Right atrium auricular region (tissue), 2 donors: ENCODE measurements around the gene SCUBE2. TPM values are rescaled to one million over a fixed set of nuclear protein-coding genes. Genes with fewer than 3 reads are reported as not detected.
"Not testable (repeated sequence)": the region's sequence is repeated elsewhere in the genome, so short reads cannot be mapped to it uniquely, and the experiment has no call there.

Source experiments
- DNase-seq: peaks from one replicate; pipeline ENCODE4 v3.0.0-alpha.2; 2019; ENCODE audit warnings: low spot score
- H3K27ac ChIP-seq, 2 donors: fragments of 200-600 bp; sonication (generic); 1 replicate in 1 of 2; 2 replicates in 1 of 2; pipeline ENCODE4 v1.5.1; 2016 to 2019
- H3K27me3 ChIP-seq, 2 donors: fragments of 200-600 bp; sonication (generic); one replicate each; pipeline versions ENCODE4 v1.5.1 to v1.6.0; 2017 to 2019
- H3K36me3 ChIP-seq: fragments of 200-600 bp; sonication (generic); one replicate; pipeline ENCODE4 v1.5.1; 2016
- H3K4me1 ChIP-seq, 2 donors: fragments of 200-600 bp; sonication (generic); one replicate each; pipeline versions ENCODE4 v1.5.1 to v1.6.0; 2017 to 2019
- H3K4me3 ChIP-seq, 2 donors: fragments of 200-600 bp; sonication (generic); 1 replicate in 1 of 2; 2 replicates in 1 of 2; pipeline ENCODE4 v1.5.1; 2017 to 2019; ENCODE audit warnings: mild to moderate bottlenecking in 1 of 2, moderate library complexity in 1 of 2
- H3K9me3 ChIP-seq, 2 donors: fragments of 200-600 bp; sonication (generic); one replicate each; pipeline ENCODE4 v1.5.1; 2019
- CTCF ChIP-seq, 2 donors: fragments of 200-600 bp; sonication (generic); IDR thresholded peaks; one replicate each; pipeline ENCODE4 v1.5.1; 2019; ENCODE audit warnings: antibody characterized with exemption in 2 of 2
- total RNA-seq, 2 donors: library from RNA; depleted of rRNA; stranded (reverse); fragments of >200 nt; gene quantifications; one replicate each; pipeline ENCODE4 v1.1.0, GENCODE V29; 2016

Gene SCUBE2
- total RNA-seq, 2 donors from 2014 or later, result 0.63 to 1.6 TPM

GRCh38 chr11:9099617-9100016 lies 8.2 kb upstream of the SCUBE2 start:
- no peak for TF ChIP-seq CTCF (IDR thresholded peaks at IDR 0.05)
- DNase-seq, result no peak
- H3K36me3 ChIP-seq, result no peaks in the 10 kb centered on the region
- H3K4me1 ChIP-seq, result no peaks in the 10 kb centered on the region
- H3K9me3 ChIP-seq, result no peaks in the 10 kb centered on the region
- H3K4me3 ChIP-seq, result no peak overlapping the region
- no peak overlapping the region for H3K27ac ChIP-seq
- H3K27me3 ChIP-seq, result no peaks in the 10 kb centered on the region

DNA sequence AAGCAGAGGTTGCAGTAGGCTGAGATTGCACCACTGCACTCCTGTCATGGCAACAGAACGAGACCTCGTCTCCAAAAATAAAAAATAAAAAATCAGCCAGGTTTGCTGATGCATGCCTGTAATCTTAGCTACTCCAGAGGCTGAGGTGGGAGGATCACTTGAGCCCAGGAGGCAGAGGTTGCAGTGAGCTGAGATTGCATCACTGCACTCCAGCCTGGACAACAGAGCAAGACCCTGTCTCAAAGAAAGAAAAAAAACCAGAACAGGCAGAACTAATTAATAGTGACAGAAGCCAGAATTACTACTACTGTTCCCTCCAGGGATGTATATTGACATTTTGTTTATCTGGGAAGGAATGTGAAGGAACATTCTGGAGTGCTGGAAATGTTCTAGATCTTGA lies 7.1 kb upstream of the SCUBE2 start:
- H3K4me3 ChIP-seq, DNase-seq: not testable (repeated sequence)

DNA sequence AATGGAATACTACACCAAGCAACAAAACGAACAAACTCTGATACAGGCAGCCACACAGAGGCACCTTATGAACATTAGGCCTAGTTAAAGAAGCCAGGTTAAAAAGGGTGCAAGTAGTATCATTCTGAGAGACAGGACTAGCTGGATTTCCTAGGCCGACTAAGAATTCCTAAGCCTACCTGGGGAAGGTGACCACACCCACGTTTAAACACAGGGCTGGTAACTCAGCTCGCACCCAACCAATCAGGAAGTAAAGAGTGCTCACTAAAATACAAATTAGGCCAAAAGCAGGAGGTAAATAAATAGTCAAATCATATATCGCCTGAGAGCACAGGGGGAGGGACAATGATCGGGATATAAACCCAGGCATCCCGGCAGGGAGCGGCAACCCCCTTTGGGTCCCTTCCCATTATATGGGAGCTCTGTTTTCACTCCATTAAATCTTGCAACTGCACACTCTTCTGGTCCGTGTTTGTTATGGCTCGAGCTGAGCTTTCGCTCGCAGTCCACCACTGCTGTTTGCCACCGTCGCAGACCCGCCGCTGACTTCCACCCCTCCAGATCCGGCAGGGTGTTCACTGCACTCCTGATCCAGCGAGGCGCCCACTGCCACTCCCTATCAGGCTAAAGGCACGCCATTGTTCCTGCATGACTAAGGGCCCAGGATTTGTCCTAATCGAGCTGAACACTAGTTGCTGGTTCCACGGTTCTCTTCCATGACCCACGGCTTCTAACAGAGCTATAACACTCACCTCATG lies 6.0 kb upstream of the SCUBE2 start:
- not testable (repeated sequence) for DNase-seq, H3K36me3 ChIP-seq

More for the DNA sequence above, 7.1 kb upstream of the SCUBE2 start:
- not testable (repeated sequence) for H3K4me1 ChIP-seq, H3K9me3 ChIP-seq, H3K27ac ChIP-seq, H3K27me3 ChIP-seq, H3K36me3 ChIP-seq

GRCh38 chr11:9096427-9096826 lies 5.0 kb upstream of the SCUBE2 start:
- Histone ChIP-seq H3K4me1 (peaks cover 0 to 6% of the 10 kb centered on the region in 2 donors), H3K27me3 (peaks cover 0 to 5% of the 10 kb centered on the region in 2 donors), H3K9me3 (no peaks in the 10 kb centered on the region), H3K36me3 (no peaks in the 10 kb centered on the region), H3K27ac (no peak overlapping the region), H3K4me3 (no peak overlapping the region)
- no peak for TF ChIP-seq CTCF (IDR thresholded peaks at IDR 0.05)
- no peak for DNase-seq

More for the DNA sequence above, 6.0 kb upstream of the SCUBE2 start:
- not testable (repeated sequence) for H3K9me3 ChIP-seq, H3K4me1 ChIP-seq, H3K4me3 ChIP-seq, H3K27me3 ChIP-seq, H3K27ac ChIP-seq

DNA sequence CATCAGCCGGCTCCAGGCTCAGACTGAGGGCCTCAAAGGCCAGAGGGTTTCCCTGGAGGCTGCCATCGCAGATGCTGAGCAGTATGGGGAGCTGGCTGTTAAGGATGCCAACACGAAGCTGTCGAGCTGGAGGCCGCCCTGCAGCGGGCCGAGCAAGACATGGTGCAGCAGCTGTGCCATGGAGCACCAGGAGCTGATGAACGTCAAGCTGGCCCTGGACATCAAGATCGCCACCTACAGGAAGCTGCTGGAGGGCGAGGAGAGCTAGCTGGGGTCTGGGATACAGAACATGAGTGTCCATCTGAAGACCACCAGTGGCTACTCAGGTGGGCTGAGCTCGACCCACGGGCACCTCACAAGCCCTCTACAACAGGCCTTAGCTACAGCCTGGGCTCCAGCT lies 4.0 kb upstream of the SCUBE2 start:
- H3K4me3 ChIP-seq, result no peak overlapping the region
- H3K9me3 ChIP-seq, result no peaks in the 10 kb centered on the region
- H3K27me3 ChIP-seq, result peaks cover 0 to 5% of the 10 kb centered on the region in 2 donors
- H3K4me1 ChIP-seq, result peaks cover 0 to 9% of the 10 kb centered on the region in 2 donors
- H3K27ac ChIP-seq, result no peak overlapping the region
- no peak for TF ChIP-seq CTCF (IDR thresholded peaks at IDR 0.05)
- DNase-seq, result no peak
- H3K36me3 ChIP-seq, result no peaks in the 10 kb centered on the region

DNA sequence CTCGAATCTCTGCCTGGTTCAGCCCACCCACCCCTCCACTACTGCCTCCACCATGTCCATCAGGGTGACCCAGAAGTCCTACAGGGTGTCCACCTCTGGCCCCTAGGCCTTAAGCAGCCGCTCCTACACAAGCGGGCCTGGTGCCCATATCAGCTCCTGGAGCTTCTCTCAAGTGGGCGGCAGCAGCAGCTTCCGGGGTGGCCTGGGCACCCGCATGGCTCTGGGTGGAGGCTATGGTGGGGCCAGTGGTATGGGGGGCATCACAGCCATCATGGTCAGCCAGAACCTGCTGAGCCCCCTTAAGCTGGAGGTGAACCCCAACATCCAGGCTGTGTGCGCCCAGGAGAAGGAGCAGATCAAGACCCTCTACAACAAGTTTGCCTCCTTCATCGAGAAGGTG lies 3.0 kb upstream of the SCUBE2 start:
- H3K4me3 ChIP-seq, result no peak overlapping the region
- TF ChIP-seq CTCF (IDR thresholded peaks at IDR 0.05), result no peak
- H3K27me3 ChIP-seq, result peaks cover 0 to 5% of the 10 kb centered on the region in 2 donors
- no peak for DNase-seq
- peaks cover 0 to 9% of the 10 kb centered on the region in 2 donors for H3K4me1 ChIP-seq
- no peaks in the 10 kb centered on the region for H3K36me3 ChIP-seq
- H3K9me3 ChIP-seq, result no peaks in the 10 kb centered on the region
- no peak overlapping the region for H3K27ac ChIP-seq
